ENCODE data around the gene CSNK1A1L.

The CSNK1A1L gene

DNA sequence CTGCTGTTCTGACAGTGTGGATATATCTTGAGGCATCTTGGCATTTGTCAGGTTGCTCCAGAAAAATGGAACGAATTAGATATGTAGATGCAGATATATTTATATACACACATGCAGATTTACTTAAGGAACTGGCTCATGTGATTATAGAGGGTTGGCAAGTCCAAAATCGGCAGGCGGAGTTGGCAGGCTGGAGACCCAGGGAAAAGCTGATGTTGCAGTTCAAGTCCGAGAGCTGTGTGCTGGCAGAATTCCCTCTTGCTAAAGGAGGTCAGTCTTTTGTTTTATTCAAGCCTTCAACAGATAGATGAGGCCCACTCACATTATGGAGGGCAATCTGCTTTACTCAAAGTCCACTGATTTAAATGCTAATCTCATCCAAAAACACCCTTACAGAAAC is 24.4 kb upstream of the CSNK1A1L start:
- Histone ChIP-seq H3K9me3 (ENCODE audit: insufficient read depth, low read length) (no peaks in the 10 kb centered on the region), H3K4me3 (ENCODE audit: insufficient read depth, low read length, poor library complexity, severe bottlenecking) (no peak overlapping the region), H3F3A (ENCODE audit: insufficient read depth) (no peaks in the 10 kb centered on the region), H3K27me3 (ENCODE audit: low read length) (no peaks in the 10 kb centered on the region), H3K27ac (ENCODE audit: low read depth, low read length) (no peak overlapping the region), H2AFZ (ENCODE audit: low read depth, low read length, severe bottlenecking) (no peak overlapping the region), H3K9me2 (replicated peaks; ENCODE audit: insufficient read depth, low read length) (no peaks in the 10 kb centered on the region), H4K20me1 (ENCODE audit: low read depth, low read length) (no peaks in the 10 kb centered on the region), H3K4me2 (ENCODE audit: low read depth, low read length, poor library complexity, severe bottlenecking) (no peak overlapping the region), H3K79me2 (ENCODE audit: insufficient read depth, low read length) (no peaks in the 10 kb centered on the region), H3K36me3 (ENCODE audit: low read length) (no peaks in the 10 kb centered on the region), H3K9ac (ENCODE audit: low read length) (no peak overlapping the region)
- no peak for TF ChIP-seq EZH2phosphoT487 (conservative IDR thresholded peaks at IDR 0.05; ENCODE audit: low read length)
- TF ChIP-seq, protein P1, sequence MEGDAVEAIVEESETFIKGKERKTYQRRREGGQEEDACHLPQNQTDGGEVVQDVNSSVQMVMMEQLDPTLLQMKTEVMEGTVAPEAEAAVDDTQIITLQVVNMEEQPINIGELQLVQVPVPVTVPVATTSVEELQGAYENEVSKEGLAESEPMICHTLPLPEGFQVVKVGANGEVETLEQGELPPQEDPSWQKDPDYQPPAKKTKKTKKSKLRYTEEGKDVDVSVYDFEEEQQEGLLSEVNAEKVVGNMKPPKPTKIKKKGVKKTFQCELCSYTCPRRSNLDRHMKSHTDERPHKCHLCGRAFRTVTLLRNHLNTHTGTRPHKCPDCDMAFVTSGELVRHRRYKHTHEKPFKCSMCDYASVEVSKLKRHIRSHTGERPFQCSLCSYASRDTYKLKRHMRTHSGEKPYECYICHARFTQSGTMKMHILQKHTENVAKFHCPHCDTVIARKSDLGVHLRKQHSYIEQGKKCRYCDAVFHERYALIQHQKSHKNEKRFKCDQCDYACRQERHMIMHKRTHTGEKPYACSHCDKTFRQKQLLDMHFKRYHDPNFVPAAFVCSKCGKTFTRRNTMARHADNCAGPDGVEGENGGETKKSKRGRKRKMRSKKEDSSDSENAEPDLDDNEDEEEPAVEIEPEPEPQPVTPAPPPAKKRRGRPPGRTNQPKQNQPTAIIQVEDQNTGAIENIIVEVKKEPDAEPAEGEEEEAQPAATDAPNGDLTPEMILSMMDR (IDR thresholded peaks at IDR 0.05; ENCODE audit: insufficient read depth, low read length, poor library complexity, severe bottlenecking): no peak

- H3K4me3 ChIP-seq (ENCODE audit: insufficient read depth, low read length, poor library complexity, severe bottlenecking): no peak overlapping the region
- H3F3A ChIP-seq (ENCODE audit: insufficient read depth): no peaks in the 10 kb centered on the region
- H3K9ac ChIP-seq (ENCODE audit: low read length): no peak overlapping the region
- H3K4me2 ChIP-seq (ENCODE audit: low read depth, low read length, poor library complexity, severe bottlenecking): no peak overlapping the region
- H3K9me2 ChIP-seq (replicated peaks; ENCODE audit: insufficient read depth, low read length): no peaks in the 10 kb centered on the region
- H3K36me3 ChIP-seq (ENCODE audit: low read length): no peaks in the 10 kb centered on the region
- no peak overlapping the region for H3K27ac ChIP-seq (ENCODE audit: low read depth, low read length)
- TF ChIP-seq, protein P1 (IDR thresholded peaks at IDR 0.05; ENCODE audit: insufficient read depth, low read length, poor library complexity, severe bottlenecking): no peak
- no peak for TF ChIP-seq EZH2phosphoT487 (conservative IDR thresholded peaks at IDR 0.05; ENCODE audit: low read length)
- H4K20me1 ChIP-seq (ENCODE audit: low read depth, low read length): no peaks in the 10 kb centered on the region
- no peaks in the 10 kb centered on the region for H3K9me3 ChIP-seq (ENCODE audit: insufficient read depth, low read length)
- H3K27me3 ChIP-seq (ENCODE audit: low read length): no peaks in the 10 kb centered on the region
- H3K79me2 ChIP-seq (ENCODE audit: insufficient read depth, low read length): no peaks in the 10 kb centered on the region
- no peak overlapping the region for H2AFZ ChIP-seq (ENCODE audit: low read depth, low read length, severe bottlenecking)
Measured at GRCh38 chr13:37127691-37128241, 22.3 kb upstream of the CSNK1A1L start.

DNA sequence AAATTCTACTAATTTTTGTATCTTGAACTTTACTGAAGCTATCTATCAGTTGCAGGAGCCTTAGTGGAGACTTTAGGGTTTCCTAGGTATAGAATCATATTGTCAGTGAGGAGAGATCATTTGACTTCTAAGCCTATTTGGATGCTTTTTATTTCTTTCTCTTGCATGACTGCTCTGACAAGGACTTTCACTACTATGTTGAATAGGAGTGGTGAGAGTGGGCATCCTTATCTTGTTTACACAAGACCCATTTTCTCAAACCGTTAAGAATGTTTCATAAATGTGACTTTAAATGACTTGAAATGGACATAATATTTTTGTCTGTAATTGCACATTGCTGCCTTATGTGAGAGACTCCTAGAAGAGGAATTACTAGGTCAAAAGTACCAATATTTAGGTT is 17.9 kb upstream of the CSNK1A1L start:
- H3K27me3 ChIP-seq (ENCODE audit: low read length): no peaks in the 10 kb centered on the region
- H2AFZ ChIP-seq (ENCODE audit: low read depth, low read length, severe bottlenecking): no peak overlapping the region
- no peak overlapping the region for H3K27ac ChIP-seq (ENCODE audit: low read depth, low read length)
- H3K9ac ChIP-seq (ENCODE audit: low read length): no peak overlapping the region
- no peaks in the 10 kb centered on the region for H3K79me2 ChIP-seq (ENCODE audit: insufficient read depth, low read length)
- no peaks in the 10 kb centered on the region for H3F3A ChIP-seq (ENCODE audit: insufficient read depth)
- no peaks in the 10 kb centered on the region for H3K36me3 ChIP-seq (ENCODE audit: low read length)
- no peaks in the 10 kb centered on the region for H4K20me1 ChIP-seq (ENCODE audit: low read depth, low read length)
- H3K4me2 ChIP-seq (ENCODE audit: low read depth, low read length, poor library complexity, severe bottlenecking): no peak overlapping the region
- H3K9me3 ChIP-seq (ENCODE audit: insufficient read depth, low read length): no peaks in the 10 kb centered on the region
- H3K4me3 ChIP-seq (ENCODE audit: insufficient read depth, low read length, poor library complexity, severe bottlenecking): no peak overlapping the region
- TF ChIP-seq, protein P1 (IDR thresholded peaks at IDR 0.05; ENCODE audit: insufficient read depth, low read length, poor library complexity, severe bottlenecking): no peak
- no peak for TF ChIP-seq EZH2phosphoT487 (conservative IDR thresholded peaks at IDR 0.05; ENCODE audit: low read length)
- no peaks in the 10 kb centered on the region for H3K9me2 ChIP-seq (replicated peaks; ENCODE audit: insufficient read depth, low read length)
